ENCODE data around the gene ANO1. TPM values are rescaled to one million over a fixed set of nuclear protein-coding genes. Genes with fewer than 3 reads are reported as not detected.
A peak's percentile ranks its signal among the peaks of the same experiment; 100 is the strongest.

ANO1 gene
- total RNA-seq, 4 donors from 2014 or later = 2.3 to 9.2 (median 4.2) TPM

- DNase-seq = no peak
- no peaks in the 10 kb centered on the region for H3K36me3 ChIP-seq
- peak in 1 of 2 donors; percentile 23 for ATAC-seq
- H3K4me3 ChIP-seq = no peak overlapping the region
- no peaks in the 10 kb centered on the region for H3K4me1 ChIP-seq
- H3K9me3 ChIP-seq = no peaks in the 10 kb centered on the region
- peaks cover 0 to 3% (median 0%) of the 10 kb centered on the region in 3 donors for H3K27me3 ChIP-seq
- in situ Hi-C loops (cut with MboI; ENCODE audit: low sequenced_read_pairs in 4 of 4) (no loop called here), intact Hi-C loops (cut with DNase I; ENCODE audit: low total_unique reads) (no loop called here)
- H3K27ac ChIP-seq = peak overlapping the region; percentile 15 to 54 (median 48)
- no peak for TF ChIP-seq POLR2A (IDR thresholded peaks at IDR 0.05)
- no peak for TF ChIP-seq CTCF (IDR thresholded peaks at IDR 0.05 in 4 of 5, conservative IDR thresholded peaks at IDR 0.05 in 1 of 5)
Observed at GRCh38 chr11:70124321-70125000, 46.3 kb downstream of the ANO1 start.

- TF ChIP-seq CTCF (IDR thresholded peaks at IDR 0.05 in 4 of 5, conservative IDR thresholded peaks at IDR 0.05 in 1 of 5) (no peak), POLR2A (IDR thresholded peaks at IDR 0.05) (no peak)
- H3K4me1 ChIP-seq = no peaks in the 10 kb centered on the region
- ATAC-seq (no peak), DNase-seq (no peak)
- H3K9me3 ChIP-seq = no peaks in the 10 kb centered on the region
- no peaks in the 10 kb centered on the region for H3K36me3 ChIP-seq
- no peak overlapping the region for H3K4me3 ChIP-seq
- in situ Hi-C loops (cut with MboI; ENCODE audit: low sequenced_read_pairs in 4 of 4) (no loop called here), intact Hi-C loops (cut with DNase I; ENCODE audit: low total_unique reads) (no loop called here)
- H3K27ac ChIP-seq = no peak overlapping the region
- peaks cover 0 to 3% (median 0%) of the 10 kb centered on the region in 3 donors for H3K27me3 ChIP-seq
Observed at GRCh38 chr11:70126494-70126893, 48.4 kb downstream of the ANO1 start.

DNA sequence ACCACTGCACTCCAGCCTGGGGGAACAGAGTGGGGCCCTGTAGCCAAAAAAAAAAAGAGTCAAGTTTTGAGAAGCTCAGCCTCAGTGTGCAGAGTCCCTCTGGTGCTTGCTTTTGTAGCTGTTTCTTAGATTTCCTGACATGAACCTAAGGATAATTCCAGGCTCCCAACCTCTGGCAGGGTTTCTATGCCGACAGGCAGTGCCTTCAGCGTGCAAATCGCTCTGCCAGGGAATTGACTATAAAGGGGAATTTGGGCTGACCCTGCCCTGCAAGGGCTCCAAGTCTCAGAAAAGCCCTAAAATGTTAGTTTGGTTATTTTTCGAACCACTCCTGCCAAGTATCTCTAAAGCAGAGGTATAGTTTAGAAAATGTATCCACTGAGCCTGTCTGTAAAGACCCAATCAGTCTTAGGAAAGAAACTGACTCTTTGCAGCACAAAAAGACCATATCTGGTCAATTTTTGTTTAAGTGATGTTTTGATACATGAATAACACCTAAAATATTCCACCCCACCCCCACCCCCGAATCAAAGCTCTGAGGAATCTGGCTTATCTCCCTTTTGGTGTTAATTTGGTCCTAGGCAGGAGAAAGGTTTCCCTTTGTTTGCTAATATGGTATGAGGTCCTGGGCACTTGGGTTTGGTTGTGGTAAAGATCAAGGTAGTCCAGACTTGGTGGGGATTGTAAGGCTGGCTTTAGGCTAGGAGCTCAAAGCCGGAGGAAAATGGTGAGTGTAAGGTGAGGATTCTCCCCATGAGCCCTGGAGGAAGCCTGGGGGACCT, 49.7 kb downstream of the ANO1 start:
- H3K9me3 ChIP-seq = no peaks in the 10 kb centered on the region
- H3K4me3 ChIP-seq = no peak overlapping the region
- H3K27ac ChIP-seq = no peak overlapping the region
- ATAC-seq (no peak), DNase-seq (no peak)
- H3K36me3 ChIP-seq = no peaks in the 10 kb centered on the region
- no peak for TF ChIP-seq CTCF (IDR thresholded peaks at IDR 0.05 in 4 of 5, conservative IDR thresholded peaks at IDR 0.05 in 1 of 5)
- no peak for TF ChIP-seq POLR2A (IDR thresholded peaks at IDR 0.05)
- in situ Hi-C loops (cut with MboI; ENCODE audit: low sequenced_read_pairs in 4 of 4) = no loop called here
- intact Hi-C loops (cut with DNase I; ENCODE audit: low total_unique reads) = no loop called here
- H3K4me1 ChIP-seq = no peaks in the 10 kb centered on the region
- H3K27me3 ChIP-seq = no peaks in the 10 kb centered on the region

- H3K4me1 ChIP-seq = no peaks in the 10 kb centered on the region
- no peak for ATAC-seq
- DNase-seq = no peak
- no peaks in the 10 kb centered on the region for H3K9me3 ChIP-seq
- H3K36me3 ChIP-seq = no peaks in the 10 kb centered on the region
- H3K27ac ChIP-seq = no peak overlapping the region
- TF ChIP-seq CTCF (IDR thresholded peaks at IDR 0.05 in 4 of 5, conservative IDR thresholded peaks at IDR 0.05 in 1 of 5) (no peak), POLR2A (IDR thresholded peaks at IDR 0.05) (no peak)
- in situ Hi-C loops (cut with MboI; ENCODE audit: low sequenced_read_pairs in 4 of 4) = no loop called here
- intact Hi-C loops (cut with DNase I; ENCODE audit: low total_unique reads) = no loop called here
- no peak overlapping the region for H3K4me3 ChIP-seq
- H3K27me3 ChIP-seq = no peaks in the 10 kb centered on the region
Observed at GRCh38 chr11:70128435-70128906, 50.4 kb downstream of the ANO1 start.
